Lung microvascular endothelial cell (primary cell): ENCODE measurements around the gene OVOL2. TPM values are rescaled to one million over a fixed set of nuclear protein-coding genes. Genes with fewer than 3 reads are reported as not detected.

ENCODE experiments used
- DNase-seq, 2 donors: peaks; one replicate each; pipeline versions ENCODE4 v3.0.0 to v3.0.0-alpha.2; 2010; ENCODE audit warnings: low read depth in 2 of 2
- total RNA-seq: library from RNA; depleted of rRNA; stranded (reverse); fragments of >200 nt; gene quantifications from 2 replicates; pipeline ENCODE4 v1.2.1, GENCODE V29; 2014

Gene OVOL2
- total RNA-seq, 1 donor from 2014 or later, result not detected

- DNase-seq, result no peak
Measured at GRCh38 chr20:18016772-18017171, 40.9 kb downstream of the OVOL2 start.

- no peak for DNase-seq
Measured at GRCh38 chr20:18014411-18014810, 43.3 kb downstream of the OVOL2 start.

- no peak for DNase-seq
Measured at GRCh38 chr20:18012901-18013300, 44.8 kb downstream of the OVOL2 start.

- DNase-seq, result no peak
Measured at GRCh38 chr20:18011951-18012645, 45.6 kb downstream of the OVOL2 start.

GRCh38 chr20:18011482-18011881 is 46.2 kb downstream of the OVOL2 start:
- no peak for DNase-seq

GRCh38 chr20:18009116-18009515 is 48.6 kb downstream of the OVOL2 start:
- DNase-seq, result no peak

GRCh38 chr20:18007534-18008292 is 50.0 kb downstream of the OVOL2 start:
- no peak for DNase-seq

- no peak for DNase-seq
Measured at GRCh38 chr20:18006684-18007083, 51.0 kb downstream of the OVOL2 start.

- DNase-seq, result no peak
Measured at GRCh38 chr20:18005990-18006364, 51.7 kb downstream of the OVOL2 start.

GRCh38 chr20:18005170-18005989 is 52.3 kb downstream of the OVOL2 start:
- no peak for DNase-seq

- DNase-seq, result no peak
Measured at GRCh38 chr20:18004384-18005031, 53.2 kb downstream of the OVOL2 start.

- no peak for DNase-seq
Measured at GRCh38 chr20:18003897-18004296, 53.8 kb downstream of the OVOL2 start.

- DNase-seq, result peak in 1 of 2 donors; percentile 51
Measured at GRCh38 chr20:18001131-18001921, 56.4 kb downstream of the OVOL2 start.

GRCh38 chr20:17999566-17999965 is 58.1 kb downstream of the OVOL2 start:
- no peak for DNase-seq

- no peak for DNase-seq
Measured at GRCh38 chr20:17998446-17998845, 59.3 kb downstream of the OVOL2 start.

GRCh38 chr20:17995967-17996819 is 61.5 kb downstream of the OVOL2 start:
- peak; percentile 65 to 76 for DNase-seq

GRCh38 chr20:17993546-17993945 is 64.2 kb downstream of the OVOL2 start:
- peak; percentile 36 to 41 for DNase-seq

GRCh38 chr20:17992847-17993513 is 64.7 kb downstream of the OVOL2 start:
- peak; percentile 61 to 81 for DNase-seq

GRCh38 chr20:17992224-17992637 is 65.5 kb downstream of the OVOL2 start:
- DNase-seq, result no peak
